Nucleus accumbens (tissue), 56 donors: ENCODE data around the gene AVPR2.

Experiments
- DNase-seq, 56 donors: peaks; one replicate each; lab custom pipeline; 2025; lab: John Stamatoyannopoulos, UW

The AVPR2 gene

DNA sequence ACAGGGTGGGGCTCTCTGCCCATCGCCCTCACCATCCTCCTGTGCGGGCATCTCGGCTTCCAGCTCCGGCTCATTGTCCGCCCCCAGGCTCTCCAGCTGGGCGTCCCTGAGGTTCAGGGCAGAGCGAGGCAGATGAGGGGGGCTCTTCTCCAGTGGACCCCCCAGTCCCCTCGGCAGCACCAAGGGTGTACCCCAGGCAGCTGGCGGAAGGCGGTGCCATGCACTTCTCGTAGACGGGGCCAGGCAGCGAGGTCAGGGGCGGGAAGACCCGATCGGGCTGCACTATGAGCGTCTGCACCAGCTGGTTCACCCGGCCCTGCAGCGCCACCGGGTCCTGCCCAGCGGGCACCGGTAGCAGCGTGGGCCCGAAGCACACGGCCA, 5.5 kb downstream of the AVPR2 start:
- no peak for DNase-seq

DNA sequence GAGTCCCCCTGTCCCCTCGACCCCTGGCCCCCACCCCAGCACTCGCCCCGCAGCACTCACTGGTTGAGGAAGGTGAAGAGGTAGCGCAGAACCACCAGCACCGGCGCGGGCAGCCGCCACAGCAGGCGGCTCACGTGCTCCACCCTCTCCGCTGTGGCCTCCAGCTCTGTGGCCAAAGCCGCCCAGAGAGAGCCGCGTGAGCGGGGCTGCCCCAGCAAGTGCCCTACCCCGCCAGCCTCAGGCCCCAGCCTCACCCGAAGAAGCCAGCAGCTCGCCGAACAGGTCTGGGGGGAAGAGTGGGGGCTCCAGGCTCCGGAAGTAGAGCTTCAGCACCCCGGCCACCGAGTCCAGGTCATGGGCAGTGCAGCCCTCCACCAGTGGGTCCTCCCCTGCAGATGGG, 6.0 kb downstream of the AVPR2 start:
- DNase-seq: no peak

- DNase-seq: no peak
These were observed 7.3 kb downstream of the AVPR2 start for GRCh38 chrX:153911798-153912197.

DNA sequence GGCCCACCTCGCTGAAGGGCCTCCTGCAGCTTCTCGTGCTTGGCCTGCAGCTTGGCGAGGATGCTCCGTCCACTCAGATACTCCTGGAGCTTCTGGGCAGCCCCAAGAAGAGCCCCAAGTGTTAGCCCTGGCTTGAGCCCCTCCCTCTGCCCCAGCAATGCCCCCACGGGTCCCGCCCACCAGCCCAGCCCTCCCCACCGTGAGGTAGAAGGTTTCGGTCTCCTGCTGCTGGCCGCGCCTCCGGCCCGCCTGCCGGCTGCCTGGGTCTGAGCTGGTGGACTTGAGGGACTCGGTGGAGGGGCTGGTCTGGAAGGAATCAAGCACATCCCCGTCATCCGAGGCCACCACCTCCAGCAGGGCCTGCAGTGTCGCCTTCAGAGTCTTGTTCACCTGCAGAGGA, 8.7 kb downstream of the AVPR2 start:
- no peak for DNase-seq

GRCh38 chrX:153913701-153914100, 9.2 kb downstream of the AVPR2 start:
- no peak for DNase-seq

DNA sequence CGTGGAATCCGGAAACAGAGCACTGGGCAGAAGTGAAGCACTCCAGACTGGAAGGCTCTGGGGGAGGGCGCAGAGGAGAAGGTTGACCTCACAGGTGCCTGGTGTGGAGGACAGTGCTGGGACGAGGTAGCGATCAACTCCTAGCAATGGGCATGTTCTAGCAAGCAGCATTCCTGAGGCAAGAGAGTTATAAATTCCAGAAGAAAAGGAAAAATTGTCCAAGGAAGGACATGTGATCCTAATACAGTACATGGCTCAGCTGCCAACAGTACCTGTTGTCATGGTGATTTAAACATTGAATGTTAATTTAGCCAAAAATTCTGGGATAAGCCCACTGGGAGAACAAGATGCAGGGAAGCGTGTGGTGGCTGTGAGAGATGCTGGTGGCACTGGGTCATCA, 13.4 kb downstream of the AVPR2 start:
- DNase-seq: no peak

- no peak for DNase-seq
These were observed 14.8 kb downstream of the AVPR2 start for GRCh38 chrX:153919281-153919680.

DNA sequence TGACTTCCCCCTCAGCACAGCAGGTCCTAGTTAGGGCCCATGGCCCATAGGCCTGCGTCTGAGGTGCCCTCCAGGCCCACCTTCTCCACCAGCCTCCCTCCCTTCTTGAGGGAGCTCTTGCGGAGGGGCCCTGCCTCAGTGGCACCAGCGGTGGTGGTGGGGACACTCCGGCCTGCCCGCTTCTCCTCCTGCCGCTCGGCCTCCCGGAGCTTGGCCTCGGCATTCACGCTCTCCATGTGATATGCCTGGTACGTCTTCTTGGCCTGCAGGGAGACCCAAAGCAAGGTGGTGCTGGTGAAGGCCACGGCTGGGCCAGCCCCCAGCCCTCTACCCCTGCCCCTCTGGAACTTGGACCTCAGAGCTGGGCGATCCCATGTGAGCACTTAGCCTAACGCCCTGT, 16.1 kb downstream of the AVPR2 start:
- no peak for DNase-seq

GRCh38 chrX:153921070-153921469, 16.6 kb downstream of the AVPR2 start:
- no peak for DNase-seq

- DNase-seq: no peak
These were observed 17.3 kb downstream of the AVPR2 start for GRCh38 chrX:153921511-153922446.

DNA sequence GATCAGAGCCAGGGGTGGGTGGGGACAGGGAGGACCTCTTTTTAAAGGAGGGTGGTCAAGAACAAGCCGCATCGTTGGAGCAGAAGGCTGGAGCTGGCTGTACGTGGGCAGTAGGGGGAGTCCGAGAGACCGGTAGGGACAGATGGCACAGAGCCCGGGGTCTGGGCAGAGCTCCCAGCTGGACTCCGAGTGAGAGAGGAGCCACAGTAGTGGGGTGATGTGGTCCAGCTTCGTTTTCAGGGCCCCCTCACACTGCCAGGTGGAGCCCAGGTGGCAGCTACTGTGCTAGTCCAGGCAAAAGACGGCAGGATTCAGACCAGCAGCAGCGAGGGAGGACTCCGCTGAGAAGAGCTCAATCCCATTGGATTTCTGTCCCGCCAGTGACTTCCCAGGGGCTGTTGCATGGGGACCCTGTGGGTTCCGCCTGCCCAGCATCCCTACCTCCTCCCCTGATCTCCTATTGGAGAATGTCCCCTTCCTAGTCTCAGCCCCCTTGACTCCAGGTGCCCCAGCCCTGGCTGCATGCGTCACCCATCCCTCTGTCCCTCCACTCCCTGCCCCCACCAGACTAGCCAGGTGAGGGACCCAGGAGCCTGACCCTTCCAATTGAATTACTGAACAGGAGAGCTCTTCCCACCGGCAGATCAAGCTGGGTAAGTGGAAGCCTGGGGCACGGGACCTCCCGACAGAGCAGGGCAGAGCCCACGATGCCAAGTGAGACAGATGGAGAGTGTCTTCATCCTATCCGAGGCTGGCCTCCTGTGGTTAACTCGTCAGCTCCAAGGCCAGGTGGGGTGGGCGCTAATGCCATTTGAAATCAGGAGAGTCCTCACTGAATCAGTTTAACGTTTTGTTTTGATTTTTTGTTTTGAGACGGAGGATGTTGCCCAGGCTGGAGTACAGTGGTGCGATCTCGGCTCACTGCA, 18.7 kb downstream of the AVPR2 start:
- DNase-seq: peak in 37 of 56 donors; percentile 0 to 76 (median 28)

GRCh38 chrX:153924149-153924861, 19.8 kb downstream of the AVPR2 start:
- peak in 15 of 56 donors; percentile 3 to 65 (median 25) for DNase-seq

GRCh38 chrX:153925387-153925738, 20.9 kb downstream of the AVPR2 start:
- DNase-seq: no peak

DNA sequence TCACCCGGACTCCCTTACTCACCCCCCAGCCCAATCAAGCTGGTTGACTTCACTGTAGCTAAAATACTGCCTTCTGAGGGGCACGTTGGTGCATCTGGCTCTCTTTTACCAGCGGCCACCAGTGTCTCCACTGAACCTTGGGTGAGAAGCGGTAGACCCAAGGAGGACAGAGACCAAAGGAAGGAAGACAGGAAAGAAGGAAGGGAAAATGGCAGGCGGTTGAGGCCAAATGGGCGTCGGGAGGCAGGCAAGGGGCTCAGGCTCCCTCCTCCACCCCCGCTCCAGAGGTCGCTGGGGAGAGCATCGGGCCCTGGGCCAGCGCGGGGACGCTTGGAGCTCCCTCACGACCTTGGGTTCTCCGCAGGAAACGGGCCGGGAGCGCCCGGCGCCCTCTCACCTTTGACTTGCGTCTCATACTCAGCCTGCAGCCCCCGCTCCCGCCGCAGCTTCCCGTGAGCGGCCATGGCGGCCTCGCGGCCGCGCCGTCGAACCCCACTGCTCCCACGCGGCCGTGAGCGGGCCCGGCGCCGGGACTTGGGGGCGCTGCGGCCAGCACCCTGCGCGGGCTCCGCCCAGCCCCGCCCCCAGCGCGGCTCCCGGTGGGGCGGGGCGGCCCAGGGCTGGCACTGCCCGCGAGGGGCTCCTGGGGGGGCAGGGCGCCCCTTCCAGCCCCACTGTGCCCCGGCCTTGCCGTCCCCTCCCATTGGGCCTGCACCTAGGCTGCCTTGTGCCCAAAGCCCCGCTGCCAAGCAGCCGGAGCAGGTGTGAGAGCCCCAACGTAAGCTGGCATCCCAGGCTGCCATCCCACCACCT, 21.5 kb downstream of the AVPR2 start, which contains the start of gene ARHGAP4:
ARHGAP4 (minus strand) TSS at position 526 of the 813 bp plus-strand sequence; CDS start at position 464, 62 bp downstream.
- no peak for DNase-seq

- peak in 1 of 56 donors; percentile 2 for DNase-seq
These were observed 22.0 kb downstream of the AVPR2 start for GRCh38 chrX:153926552-153926857.

- peak in 14 of 56 donors; percentile 5 to 31 (median 16) for DNase-seq
These were observed 22.6 kb downstream of the AVPR2 start for GRCh38 chrX:153926858-153927671.

- peak in 1 of 56 donors; percentile 17 for DNase-seq
These were observed 23.1 kb downstream of the AVPR2 start for GRCh38 chrX:153927672-153927921.

DNA sequence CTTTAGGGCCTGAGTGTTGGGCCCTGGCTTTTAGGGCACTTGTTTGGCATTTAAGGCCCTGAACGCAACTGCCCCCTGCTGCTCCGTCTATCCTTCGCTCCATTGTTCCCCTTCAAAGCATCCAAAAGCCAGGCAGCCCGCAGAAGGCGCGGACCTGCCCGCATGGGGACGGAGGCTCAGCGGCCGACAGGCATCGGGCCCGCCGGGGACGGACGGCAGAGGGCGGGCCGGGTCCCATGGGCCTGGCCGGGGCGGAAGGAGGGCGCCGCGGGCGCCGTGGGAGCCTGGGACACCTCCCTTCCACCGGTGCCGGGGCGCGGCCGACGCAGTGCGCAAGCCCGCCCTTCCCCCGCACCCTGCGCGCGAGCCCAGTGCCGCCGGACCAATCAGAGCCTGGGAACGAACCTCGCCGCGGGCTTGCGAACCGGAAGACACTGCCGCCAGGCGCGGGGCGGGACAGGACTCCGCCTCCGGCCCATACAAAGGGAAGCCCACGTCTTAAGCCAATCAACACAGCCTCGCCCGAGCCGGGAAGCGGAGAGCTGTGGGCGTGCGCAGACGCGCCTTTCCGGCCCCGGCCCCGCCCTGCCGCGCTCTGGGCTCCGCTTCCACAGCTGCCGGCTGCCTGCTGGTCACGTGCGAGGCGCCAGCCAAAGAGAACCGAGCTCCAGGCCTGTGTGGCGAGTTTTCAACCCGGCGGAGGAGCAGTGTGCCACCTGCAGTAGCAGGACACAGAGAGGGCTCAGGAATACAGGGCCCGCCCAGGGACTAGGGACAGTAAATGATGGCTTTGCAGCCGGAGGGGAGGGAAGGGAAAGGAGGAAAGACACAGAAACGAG, 23.7 kb downstream of the AVPR2 start:
- DNase-seq: peak; percentile 37 to 99 (median 91)
